HUDEP-2 (cell line): ENCODE data around the gene CFD.
"Not testable (repeated sequence)": the region's sequence is repeated elsewhere in the genome, so short reads cannot be mapped to it uniquely, and the experiment has no call there.

Experiments used
- DNase-seq, 76 experiments: peaks; one replicate each; lab custom pipeline; 2025; ENCODE audit not compliant: unreplicated experiment in 76 of 76; lab: John Stamatoyannopoulos, UW

Gene CFD

GRCh38 chr19:869245-870177, 10.0 kb downstream of the CFD start:
- DNase-seq = no peak

- no peak for DNase-seq
Observed at GRCh38 chr19:870314-870713, 10.8 kb downstream of the CFD start.

GRCh38 chr19:870963-871401, 11.5 kb downstream of the CFD start:
- no peak for DNase-seq

GRCh38 chr19:871446-872265, 12.2 kb downstream of the CFD start:
- no peak for DNase-seq

- peak in 72 of 76 experiments; percentile 30 to 96 (median 86) for DNase-seq
Observed at GRCh38 chr19:872266-872951, 12.9 kb downstream of the CFD start.

GRCh38 chr19:873084-873483, 13.6 kb downstream of the CFD start:
- DNase-seq = peak in 48 of 76 experiments; percentile 14 to 76 (median 54)

- no peak for DNase-seq
Observed at GRCh38 chr19:873561-874041, 14.1 kb downstream of the CFD start.

GRCh38 chr19:875265-875879, 15.9 kb downstream of the CFD start:
- no peak for DNase-seq

GRCh38 chr19:876089-876488, 16.6 kb downstream of the CFD start:
- DNase-seq = no peak

- DNase-seq = no peak
Observed at GRCh38 chr19:876780-877314, 17.4 kb downstream of the CFD start.

GRCh38 chr19:877992-878660, 18.7 kb downstream of the CFD start:
- not testable (repeated sequence) for DNase-seq

GRCh38 chr19:878751-879561, 19.5 kb downstream of the CFD start:
- not testable (repeated sequence) for DNase-seq

GRCh38 chr19:879711-880438, 20.4 kb downstream of the CFD start:
- peak in 1 of 76 experiments; percentile 28 for DNase-seq

GRCh38 chr19:881385-882071, 22.1 kb downstream of the CFD start:
- no peak for DNase-seq

- DNase-seq = no peak
Observed at GRCh38 chr19:882871-883497, 23.5 kb downstream of the CFD start.

- no peak for DNase-seq
Observed at GRCh38 chr19:883661-884211, 24.3 kb downstream of the CFD start.
